HG03060 (cell line): ENCODE results near the gene AMZ1.
"Not testable (repeated sequence)": the region's sequence is repeated elsewhere in the genome, so short reads cannot be mapped to it uniquely, and the experiment has no call there.

ENCODE experiments used
- ATAC-seq: cut with Tn5 transposase; IDR thresholded peaks from one replicate; pipeline ENCODE4 v1.9.1; 2021; ENCODE audit warnings: low read depth, moderate number of reproducible peaks; ENCODE audit not compliant: unreplicated experiment

Gene AMZ1

DNA sequence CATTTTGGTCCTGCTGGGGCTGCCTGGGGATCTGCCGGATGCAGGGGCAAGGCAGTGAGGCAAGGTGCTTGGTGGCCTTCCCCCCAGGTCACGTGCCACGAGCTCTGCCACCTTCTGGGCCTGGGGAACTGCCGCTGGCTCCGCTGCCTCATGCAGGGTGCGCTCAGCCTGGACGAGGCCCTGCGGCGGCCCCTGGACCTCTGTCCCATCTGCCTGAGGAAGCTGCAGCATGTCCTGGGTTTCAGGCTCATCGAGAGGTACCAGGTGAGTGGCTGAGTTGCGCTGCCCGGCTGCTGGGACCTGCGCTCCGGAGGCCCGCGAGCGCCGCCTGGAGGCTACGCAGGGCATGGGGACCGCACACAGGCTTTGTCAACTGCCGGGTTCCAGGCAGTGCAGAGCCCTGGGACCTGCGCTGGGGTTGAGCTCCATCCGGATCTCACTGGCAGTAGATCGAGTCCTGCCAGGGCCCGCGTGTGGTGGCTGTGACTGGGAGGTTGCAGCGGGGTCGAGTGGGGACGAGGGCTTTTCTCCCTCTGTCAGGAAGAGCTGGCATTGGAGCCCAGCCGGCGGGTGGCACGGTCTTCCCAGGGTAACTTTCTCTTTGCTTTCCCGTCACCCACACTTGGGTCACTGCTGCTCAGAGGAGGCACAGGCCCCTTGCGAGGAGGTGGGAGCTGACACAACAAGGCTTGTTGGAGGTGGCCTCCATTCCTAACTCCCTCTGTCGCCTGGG is 21.7 kb downstream of the AMZ1 start:
- ATAC-seq, result peak; percentile 41

DNA sequence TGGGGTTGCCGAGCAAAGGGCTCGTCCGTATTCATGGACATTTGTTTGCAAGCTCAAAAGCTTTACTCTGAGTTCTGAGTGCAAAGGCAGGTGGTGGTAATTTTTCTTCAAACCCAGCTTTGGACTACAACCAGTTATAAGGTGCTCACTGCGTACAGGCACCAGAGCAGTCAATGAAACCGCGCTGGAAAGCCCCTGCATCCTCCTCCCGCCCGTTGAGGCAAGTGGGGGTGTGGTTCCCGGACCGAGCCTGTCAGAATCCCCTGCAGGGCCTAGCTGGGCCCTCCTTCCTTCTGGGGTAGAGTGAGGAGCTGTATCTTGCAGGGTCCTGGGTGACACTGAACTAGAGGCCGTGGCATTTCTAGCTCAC is 22.3 kb downstream of the AMZ1 start:
- ATAC-seq, result no peak

DNA sequence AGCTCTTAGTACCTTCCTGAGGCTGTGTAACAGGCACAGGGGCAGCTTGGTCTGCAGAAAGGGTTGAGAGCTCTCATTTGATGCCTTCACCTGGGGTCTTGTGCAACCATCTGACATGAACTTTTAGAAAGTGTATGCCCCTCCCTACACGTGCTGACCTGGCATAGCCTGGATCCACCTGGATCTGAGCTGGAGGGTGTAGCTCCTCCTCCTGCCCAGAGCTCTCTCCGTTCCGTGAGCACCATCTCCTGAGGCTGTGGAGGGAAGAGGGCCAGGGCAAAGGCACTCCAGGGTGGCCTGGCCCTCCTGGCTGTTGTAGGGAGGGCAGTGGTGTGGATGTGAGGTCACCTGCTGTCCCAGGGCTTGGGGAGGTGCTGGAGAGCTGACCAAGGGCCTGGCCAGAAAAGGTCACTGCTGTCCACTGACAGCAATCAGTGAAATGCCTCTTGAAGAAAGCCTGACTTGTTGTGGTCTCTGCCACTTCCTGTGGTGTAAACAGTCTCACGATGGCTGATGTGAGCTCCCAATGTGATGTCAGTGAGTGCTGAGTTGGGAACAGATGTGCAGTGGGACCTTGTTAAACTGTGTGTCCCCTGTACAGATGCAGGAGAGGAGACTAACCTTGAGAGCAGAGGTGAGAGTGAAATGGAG is 23.0 kb downstream of the AMZ1 start:
- peak; percentile 28 for ATAC-seq

DNA sequence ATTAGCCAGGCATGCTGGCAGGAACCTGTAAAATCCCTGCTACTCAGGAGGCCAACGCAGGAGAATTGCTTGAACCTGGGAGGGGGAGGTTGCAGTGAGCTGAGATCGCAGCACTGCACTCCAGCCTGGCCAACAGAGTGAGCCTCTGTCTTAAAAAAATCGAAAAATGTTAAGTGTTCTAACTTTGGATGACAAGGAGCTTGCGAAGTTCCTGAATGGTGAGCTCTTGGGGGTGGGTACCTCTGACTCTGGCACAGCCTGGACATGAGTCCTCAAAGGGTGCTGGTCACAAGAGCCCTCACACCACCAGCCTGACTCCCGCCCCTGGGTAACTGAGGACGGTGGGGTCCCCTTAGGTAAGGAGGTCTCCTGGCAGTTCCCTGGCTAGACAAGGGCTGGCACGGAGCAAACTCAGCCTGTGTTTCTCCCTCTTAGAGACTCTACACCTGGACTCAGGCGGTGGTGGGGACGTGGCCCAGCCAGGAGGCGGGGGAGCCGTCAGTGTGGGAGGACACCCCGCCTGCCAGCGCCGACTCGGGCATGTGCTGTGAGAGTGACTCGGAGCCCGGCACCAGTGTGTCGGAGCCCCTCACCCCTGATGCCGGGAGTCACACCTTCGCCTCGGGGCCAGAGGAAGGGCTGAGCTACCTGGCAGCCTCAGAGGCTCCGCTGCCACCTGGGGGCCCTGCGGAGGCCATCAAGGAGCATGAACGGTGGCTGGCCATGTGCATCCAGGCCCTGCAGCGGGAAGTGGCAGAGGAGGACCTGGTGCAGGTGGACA is 24.1 kb downstream of the AMZ1 start:
- ATAC-seq, result no peak

- ATAC-seq, result no peak
These were observed 25.4 kb downstream of the AMZ1 start for GRCh38 chr7:2713370-2713769.

- ATAC-seq, result no peak
These were observed 26.0 kb downstream of the AMZ1 start for GRCh38 chr7:2713978-2714377.

GRCh38 chr7:2714636-2715035 is 26.6 kb downstream of the AMZ1 start:
- ATAC-seq, result no peak

GRCh38 chr7:2715341-2716231 is 27.6 kb downstream of the AMZ1 start:
- ATAC-seq, result no peak

GRCh38 chr7:2716488-2716887 is 28.5 kb downstream of the AMZ1 start:
- no peak for ATAC-seq

GRCh38 chr7:2716906-2717292 is 28.9 kb downstream of the AMZ1 start:
- ATAC-seq, result no peak

GRCh38 chr7:2717293-2718261 is 29.6 kb downstream of the AMZ1 start:
- no peak for ATAC-seq

- ATAC-seq, result no peak
These were observed 30.4 kb downstream of the AMZ1 start for GRCh38 chr7:2718296-2718965.

DNA sequence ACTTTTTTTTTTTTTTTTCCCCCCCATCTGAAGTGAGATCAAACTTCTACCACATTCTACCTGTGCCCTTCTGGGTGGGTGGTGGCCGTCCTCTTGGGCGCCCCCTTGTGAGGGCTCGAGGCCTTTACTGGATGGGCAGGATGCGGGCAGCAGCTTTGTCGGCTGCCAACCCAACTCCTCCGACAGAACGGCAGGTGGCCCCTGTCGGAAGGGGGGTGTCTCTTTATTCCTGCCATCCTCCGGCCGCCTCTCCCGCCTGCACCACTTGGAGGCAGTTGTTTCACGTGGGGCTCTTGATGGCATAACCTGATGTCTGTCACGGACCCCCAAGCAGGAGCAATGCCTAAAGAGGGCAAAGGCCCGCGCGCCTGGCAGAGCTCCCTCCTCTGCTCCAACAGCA is 31.0 kb downstream of the AMZ1 start:
- ATAC-seq, result no peak

- ATAC-seq, result no peak
These were observed 32.0 kb downstream of the AMZ1 start for GRCh38 chr7:2720024-2720423.

- ATAC-seq, result no peak
These were observed 33.8 kb downstream of the AMZ1 start for GRCh38 chr7:2721842-2722241.

DNA sequence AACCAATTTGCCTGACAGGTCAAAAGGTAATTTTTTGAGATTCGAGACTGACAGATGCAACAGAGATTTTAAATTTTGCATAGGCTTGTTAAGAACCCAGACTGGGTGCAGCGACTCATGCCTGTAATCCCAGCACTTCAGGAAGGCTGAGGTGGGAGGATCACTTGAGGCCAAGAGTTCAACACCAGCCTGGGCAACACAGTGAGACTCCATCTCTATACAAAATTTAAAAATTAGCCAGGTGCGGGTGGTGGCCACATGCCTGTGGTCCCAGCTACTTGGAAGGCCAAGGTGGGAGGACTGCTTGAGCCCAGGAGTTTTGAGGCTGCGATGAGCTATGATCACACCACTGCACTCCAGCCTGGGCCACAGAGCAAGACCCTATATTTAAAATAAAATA is 34.6 kb downstream of the AMZ1 start:
- ATAC-seq, result no peak

GRCh38 chr7:2723138-2723850 is 35.3 kb downstream of the AMZ1 start:
- ATAC-seq, result no peak

- ATAC-seq, result not testable (repeated sequence)
These were observed 36.0 kb downstream of the AMZ1 start for GRCh38 chr7:2724036-2724435.
